GM12878 (cell line): ENCODE results near the gene TM9SF2.

Experiments used
- NRF1 ChIP-seq: conservative IDR thresholded peaks from 2 replicates; pipeline ENCODE4 v1.6.1; 2011; ENCODE audit warnings: mild to moderate bottlenecking, low read depth, low read length, improper control_type of control experiment
- POLR2A ChIP-seq: IDR thresholded peaks from 2 replicates; pipeline ENCODE4 v1.6.1; 2011; ENCODE audit warnings: low read depth, mild to moderate bottlenecking, low read length
- ZNF384 ChIP-seq: IDR thresholded peaks from 2 replicates; pipeline ENCODE4 v1.6.1; 2012; ENCODE audit warnings: low read depth, mild to moderate bottlenecking, low read length, improper control_type of control experiment, borderline replicate concordance
- TF ChIP-seq, protein P1 (sequence below), 3 experiments: IDR thresholded peaks in 2 of 3; conservative IDR thresholded peaks in 1 of 3; 2 replicates each; pipeline ENCODE4 v1.5.1; 2011; ENCODE audit warnings: low read depth in 3 of 3, low read length in 3 of 3, mild to moderate bottlenecking in 3 of 3, control low read depth in 2 of 3, moderate library complexity in 2 of 3, inconsistent platforms in 1 of 3, mixed read lengths in 1 of 3; ENCODE audit not compliant: control insufficient read depth in 2 of 3, insufficient read depth in 1 of 3; ENCODE audit errors: extremely low read depth in 1 of 3
- TF ChIP-seq, protein P2 (sequence below): fragments of 450-650 bp; IDR thresholded peaks from 2 replicates; pipeline ENCODE4 v1.6.1; 2017; ENCODE audit warnings: low read depth, mild to moderate bottlenecking, moderate library complexity

- TF ChIP-seq, protein P1, sequence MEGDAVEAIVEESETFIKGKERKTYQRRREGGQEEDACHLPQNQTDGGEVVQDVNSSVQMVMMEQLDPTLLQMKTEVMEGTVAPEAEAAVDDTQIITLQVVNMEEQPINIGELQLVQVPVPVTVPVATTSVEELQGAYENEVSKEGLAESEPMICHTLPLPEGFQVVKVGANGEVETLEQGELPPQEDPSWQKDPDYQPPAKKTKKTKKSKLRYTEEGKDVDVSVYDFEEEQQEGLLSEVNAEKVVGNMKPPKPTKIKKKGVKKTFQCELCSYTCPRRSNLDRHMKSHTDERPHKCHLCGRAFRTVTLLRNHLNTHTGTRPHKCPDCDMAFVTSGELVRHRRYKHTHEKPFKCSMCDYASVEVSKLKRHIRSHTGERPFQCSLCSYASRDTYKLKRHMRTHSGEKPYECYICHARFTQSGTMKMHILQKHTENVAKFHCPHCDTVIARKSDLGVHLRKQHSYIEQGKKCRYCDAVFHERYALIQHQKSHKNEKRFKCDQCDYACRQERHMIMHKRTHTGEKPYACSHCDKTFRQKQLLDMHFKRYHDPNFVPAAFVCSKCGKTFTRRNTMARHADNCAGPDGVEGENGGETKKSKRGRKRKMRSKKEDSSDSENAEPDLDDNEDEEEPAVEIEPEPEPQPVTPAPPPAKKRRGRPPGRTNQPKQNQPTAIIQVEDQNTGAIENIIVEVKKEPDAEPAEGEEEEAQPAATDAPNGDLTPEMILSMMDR (IDR thresholded peaks at IDR 0.05 in 2 of 3, conservative IDR thresholded peaks at IDR 0.05 in 1 of 3; ENCODE audit: control insufficient read depth in 2 of 3, extremely low read depth in 1 of 3, insufficient read depth in 1 of 3, low read depth in 3 of 3, low read length in 3 of 3), result no peak
- TF ChIP-seq, protein P2, sequence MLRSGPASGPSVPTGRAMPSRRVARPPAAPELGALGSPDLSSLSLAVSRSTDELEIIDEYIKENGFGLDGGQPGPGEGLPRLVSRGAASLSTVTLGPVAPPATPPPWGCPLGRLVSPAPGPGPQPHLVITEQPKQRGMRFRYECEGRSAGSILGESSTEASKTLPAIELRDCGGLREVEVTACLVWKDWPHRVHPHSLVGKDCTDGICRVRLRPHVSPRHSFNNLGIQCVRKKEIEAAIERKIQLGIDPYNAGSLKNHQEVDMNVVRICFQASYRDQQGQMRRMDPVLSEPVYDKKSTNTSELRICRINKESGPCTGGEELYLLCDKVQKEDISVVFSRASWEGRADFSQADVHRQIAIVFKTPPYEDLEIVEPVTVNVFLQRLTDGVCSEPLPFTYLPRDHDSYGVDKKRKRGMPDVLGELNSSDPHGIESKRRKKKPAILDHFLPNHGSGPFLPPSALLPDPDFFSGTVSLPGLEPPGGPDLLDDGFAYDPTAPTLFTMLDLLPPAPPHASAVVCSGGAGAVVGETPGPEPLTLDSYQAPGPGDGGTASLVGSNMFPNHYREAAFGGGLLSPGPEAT, result no peak
- TF ChIP-seq NRF1 (no peak), POLR2A (no peak), ZNF384 (no peak)
Observed at GRCh38 chr13:99536023-99536422, 34.8 kb downstream of the TM9SF2 start.
